SK-N-SH treated with all-trans-retinoic acid at 6 μM for 48 hours (cell line): ENCODE measurements around the gene SMARCD2.

Experiments used
- OSR1 ChIP-seq: fragments of 250-450 bp; sonication (Bioruptor Pico); IDR thresholded peaks from 2 replicates; pipeline ENCODE4 v1.8.0; 2022; ENCODE audit warnings: moderate library complexity, mild to moderate bottlenecking, inconsistent platforms
- PATZ1 ChIP-seq: fragments of 250-450 bp; sonication (Bioruptor Pico); IDR thresholded peaks from 2 replicates; pipeline ENCODE4 v1.8.0; 2020; ENCODE audit warnings: mild to moderate bottlenecking, moderate library complexity, borderline replicate concordance
- ZNF70 ChIP-seq: fragments of 450-650 bp; formaldehyde crosslinking; IDR thresholded peaks from 2 replicates; pipeline ENCODE4 v1.5.0; 2020; ENCODE audit warnings: mild to moderate bottlenecking, moderate library complexity

The SMARCD2 gene

GRCh38 chr17:63783522-63783921, 59.0 kb downstream of the SMARCD2 start (continued):
- TF ChIP-seq PATZ1 (CRISPR knock-in tag) (no peak), OSR1 (CRISPR knock-in tag) (no peak), ZNF70 (CRISPR knock-in tag) (no peak)
